ENCODE data around the gene TBC1D22A.

TBC1D22A gene

DNA sequence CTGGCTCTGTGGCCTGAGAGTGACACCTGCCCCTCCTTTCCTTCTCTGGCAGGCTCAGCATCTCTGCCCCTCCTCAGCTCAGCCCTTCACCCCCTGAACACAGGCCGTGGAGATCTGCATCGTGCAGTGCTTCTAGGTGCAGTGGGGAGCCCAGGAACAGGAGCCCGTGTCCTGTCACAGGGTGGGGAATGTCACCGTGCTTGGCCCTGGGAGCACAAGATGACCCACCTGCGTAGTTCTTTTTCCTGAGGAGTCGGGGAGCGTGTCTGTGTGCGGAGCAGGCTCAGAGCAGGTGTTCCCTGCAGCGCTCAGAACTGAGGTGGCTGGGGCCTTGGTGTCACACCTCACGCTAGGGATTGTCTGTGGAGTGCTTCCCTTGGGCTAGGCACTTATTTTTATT is 10.6 kb downstream of the TBC1D22A start:
- Histone ChIP-seq H3K4me2 (no peak overlapping the region), H3K4me1 (ENCODE audit: low read depth, poor library complexity, severe bottlenecking) (no peaks in the 10 kb centered on the region), H3K27me3 (ENCODE audit: insufficient read depth, low read depth) (no peaks in the 10 kb centered on the region), H4K20me1 (ENCODE audit: insufficient read depth) (no peaks in the 10 kb centered on the region), H2AFZ (ENCODE audit: low read depth) (no peak overlapping the region), H3K79me2 (ENCODE audit: insufficient read depth, low read depth) (no peaks in the 10 kb centered on the region), H3K4me3 (IDR thresholded peaks at IDR 0.05; ENCODE audit: insufficient read depth, low read depth, low read length) (no peak overlapping the region), H3K36me3 (ENCODE audit: insufficient read depth) (no peaks in the 10 kb centered on the region), H3K27ac (no peak overlapping the region), H3K9ac (no peak overlapping the region)
- TF ChIP-seq, protein P1, sequence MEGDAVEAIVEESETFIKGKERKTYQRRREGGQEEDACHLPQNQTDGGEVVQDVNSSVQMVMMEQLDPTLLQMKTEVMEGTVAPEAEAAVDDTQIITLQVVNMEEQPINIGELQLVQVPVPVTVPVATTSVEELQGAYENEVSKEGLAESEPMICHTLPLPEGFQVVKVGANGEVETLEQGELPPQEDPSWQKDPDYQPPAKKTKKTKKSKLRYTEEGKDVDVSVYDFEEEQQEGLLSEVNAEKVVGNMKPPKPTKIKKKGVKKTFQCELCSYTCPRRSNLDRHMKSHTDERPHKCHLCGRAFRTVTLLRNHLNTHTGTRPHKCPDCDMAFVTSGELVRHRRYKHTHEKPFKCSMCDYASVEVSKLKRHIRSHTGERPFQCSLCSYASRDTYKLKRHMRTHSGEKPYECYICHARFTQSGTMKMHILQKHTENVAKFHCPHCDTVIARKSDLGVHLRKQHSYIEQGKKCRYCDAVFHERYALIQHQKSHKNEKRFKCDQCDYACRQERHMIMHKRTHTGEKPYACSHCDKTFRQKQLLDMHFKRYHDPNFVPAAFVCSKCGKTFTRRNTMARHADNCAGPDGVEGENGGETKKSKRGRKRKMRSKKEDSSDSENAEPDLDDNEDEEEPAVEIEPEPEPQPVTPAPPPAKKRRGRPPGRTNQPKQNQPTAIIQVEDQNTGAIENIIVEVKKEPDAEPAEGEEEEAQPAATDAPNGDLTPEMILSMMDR (conservative IDR thresholded peaks at IDR 0.05; ENCODE audit: low read depth, low read length): no peak

DNA sequence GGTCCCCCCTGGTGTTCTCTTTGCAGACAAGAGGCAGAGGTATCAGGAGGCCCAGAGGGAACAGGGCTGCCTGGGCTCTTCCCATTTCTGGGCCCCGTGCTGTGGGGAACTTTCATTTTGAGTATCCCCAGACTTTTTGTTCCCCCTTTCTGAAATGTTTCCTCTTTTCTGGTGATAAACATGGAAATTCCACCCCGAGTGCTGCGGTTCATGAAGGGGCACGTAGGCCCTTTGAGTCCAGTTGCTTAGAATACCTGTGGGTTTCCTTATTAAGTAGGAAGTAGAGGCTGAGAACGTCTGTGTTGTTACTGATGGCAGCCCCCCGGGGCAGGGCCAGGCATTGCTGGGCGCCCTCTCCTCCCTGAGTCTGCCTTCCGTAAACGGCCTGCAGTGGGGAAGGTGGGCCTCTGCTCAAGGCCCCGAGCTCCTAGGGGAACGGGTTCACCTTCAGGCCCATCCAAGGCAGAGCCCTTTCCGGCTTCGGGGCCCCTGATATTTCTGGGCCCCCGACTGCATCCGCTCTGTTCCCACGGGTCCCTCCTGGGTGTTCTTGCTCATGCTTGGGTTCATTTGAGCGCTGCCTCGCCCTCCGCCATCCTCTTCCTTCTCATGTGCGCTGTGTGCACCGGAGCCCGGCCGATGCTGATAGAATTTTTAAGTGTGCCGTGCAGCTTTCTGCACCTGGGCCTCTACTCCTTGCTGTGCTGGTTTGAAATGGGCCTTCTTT is 12.0 kb downstream of the TBC1D22A start:
- no peaks in the 10 kb centered on the region for H4K20me1 ChIP-seq (ENCODE audit: insufficient read depth)
- H3K79me2 ChIP-seq (ENCODE audit: insufficient read depth, low read depth): no peaks in the 10 kb centered on the region
- no peak overlapping the region for H3K4me3 ChIP-seq (IDR thresholded peaks at IDR 0.05; ENCODE audit: insufficient read depth, low read depth, low read length)

GRCh38 chr22:46774980-46775849 is 12.8 kb downstream of the TBC1D22A start:
- H3K9ac ChIP-seq: no peak overlapping the region
- no peaks in the 10 kb centered on the region for H3K27me3 ChIP-seq (ENCODE audit: insufficient read depth, low read depth)
- no peak overlapping the region for H2AFZ ChIP-seq (ENCODE audit: low read depth)
- no peak overlapping the region for H3K4me2 ChIP-seq
- H3K36me3 ChIP-seq (ENCODE audit: insufficient read depth): no peaks in the 10 kb centered on the region
- TF ChIP-seq, protein P1 (conservative IDR thresholded peaks at IDR 0.05; ENCODE audit: low read depth, low read length): no peak
- H3K27ac ChIP-seq: no peak overlapping the region
- H4K20me1 ChIP-seq (ENCODE audit: insufficient read depth): no peaks in the 10 kb centered on the region
- H3K4me3 ChIP-seq (IDR thresholded peaks at IDR 0.05; ENCODE audit: insufficient read depth, low read depth, low read length): no peak overlapping the region
- no peaks in the 10 kb centered on the region for H3K4me1 ChIP-seq (ENCODE audit: low read depth, poor library complexity, severe bottlenecking)
- H3K79me2 ChIP-seq (ENCODE audit: insufficient read depth, low read depth): no peaks in the 10 kb centered on the region

More for the DNA sequence above, 12.0 kb downstream of the TBC1D22A start:
- Histone ChIP-seq H3K9ac (no peak overlapping the region), H3K36me3 (ENCODE audit: insufficient read depth) (no peaks in the 10 kb centered on the region), H3K4me2 (no peak overlapping the region), H3K4me1 (ENCODE audit: low read depth, poor library complexity, severe bottlenecking) (no peaks in the 10 kb centered on the region), H2AFZ (ENCODE audit: low read depth) (no peak overlapping the region), H3K27ac (no peak overlapping the region), H3K27me3 (ENCODE audit: insufficient read depth, low read depth) (no peaks in the 10 kb centered on the region)
- TF ChIP-seq, protein P1 (conservative IDR thresholded peaks at IDR 0.05; ENCODE audit: low read depth, low read length): no peak

GRCh38 chr22:46775850-46776826 is 13.7 kb downstream of the TBC1D22A start:
- Histone ChIP-seq H3K79me2 (ENCODE audit: insufficient read depth, low read depth) (no peaks in the 10 kb centered on the region), H3K4me3 (IDR thresholded peaks at IDR 0.05; ENCODE audit: insufficient read depth, low read depth, low read length) (no peak overlapping the region)

More at GRCh38 chr22:46775850-46776826, 13.7 kb downstream of the TBC1D22A start:
- no peaks in the 10 kb centered on the region for H4K20me1 ChIP-seq (ENCODE audit: insufficient read depth)
- no peaks in the 10 kb centered on the region for H3K36me3 ChIP-seq (ENCODE audit: insufficient read depth)
- H3K4me2 ChIP-seq: no peak overlapping the region
- H3K27ac ChIP-seq: no peak overlapping the region
- no peaks in the 10 kb centered on the region for H3K27me3 ChIP-seq (ENCODE audit: insufficient read depth, low read depth)
- H3K4me1 ChIP-seq (ENCODE audit: low read depth, poor library complexity, severe bottlenecking): no peaks in the 10 kb centered on the region
- H2AFZ ChIP-seq (ENCODE audit: low read depth): no peak overlapping the region
- TF ChIP-seq, protein P1 (conservative IDR thresholded peaks at IDR 0.05; ENCODE audit: low read depth, low read length): no peak
- H3K9ac ChIP-seq: no peak overlapping the region
